OCI-LY1 (cell line): ENCODE measurements around the gene VAV3.

ENCODE experiments used
- H2AFZ ChIP-seq: fragments of 200-600 bp; sonication (generic), shearing (Covaris generic); 2 replicates; pipeline ENCODE4 v1.6.0; 2014; ENCODE audit warnings: antibody characterized with exemption, mild to moderate bottlenecking, low read length
- H3F3A ChIP-seq: fragments of 200-600 bp; sonication (generic), shearing (Covaris generic); 2 replicates; pipeline ENCODE4 v1.6.0; 2014; ENCODE audit warnings: mild to moderate bottlenecking, antibody characterized with exemption, low read length, moderate library complexity; ENCODE audit not compliant: insufficient read depth
- H3K27ac ChIP-seq: fragments of 200-600 bp; sonication (generic); 2 replicates; pipeline ENCODE4 v1.5.1; 2014; ENCODE audit warnings: low read length, mixed run types, mild to moderate bottlenecking, low read depth; ENCODE audit not compliant: poor library complexity, severe bottlenecking
- H3K27me3 ChIP-seq: fragments of 200-600 bp; sonication (generic); 2 replicates; pipeline ENCODE4 v1.6.0; 2014; ENCODE audit warnings: antibody characterized with exemption, mild to moderate bottlenecking, low read length, moderate library complexity; ENCODE audit not compliant: insufficient read depth
- H3K36me3 ChIP-seq: fragments of 200-600 bp; sonication (generic); 2 replicates; pipeline ENCODE4 v1.6.1; 2014; ENCODE audit warnings: mild to moderate bottlenecking, antibody characterized with exemption, low read length, moderate library complexity, mixed read lengths; ENCODE audit not compliant: insufficient read depth
- H3K4me1 ChIP-seq: fragments of 200-600 bp; sonication (generic); 2 replicates; pipeline ENCODE4 v1.5.1; 2014; ENCODE audit warnings: mild to moderate bottlenecking, low read length, moderate library complexity; ENCODE audit not compliant: insufficient read depth, severe bottlenecking
- H3K4me2 ChIP-seq: fragments of 200-600 bp; sonication (generic), shearing (Covaris generic); 2 replicates; pipeline ENCODE4 v1.6.1; 2014; ENCODE audit warnings: low read length
- H3K4me3 ChIP-seq: fragments of 200-600 bp; sonication (generic); 2 replicates; pipeline ENCODE4 v1.5.1; 2014; ENCODE audit warnings: low read length, low read depth, mild to moderate bottlenecking, mixed read lengths; ENCODE audit not compliant: poor library complexity, severe bottlenecking
- H3K79me2 ChIP-seq: fragments of 200-600 bp; shearing (Covaris generic); 2 replicates; pipeline ENCODE4 v1.6.1; 2016; ENCODE audit warnings: mixed run types, low read length, mixed read lengths; ENCODE audit not compliant: insufficient read depth
- H3K9ac ChIP-seq: fragments of 200-600 bp; sonication (generic), shearing (Covaris generic); 2 replicates; pipeline ENCODE4 v1.6.1; 2014; ENCODE audit warnings: mild to moderate bottlenecking, low read length, mixed read lengths
- H3K9me2 ChIP-seq: fragments of 200-600 bp; sonication (generic), shearing (Covaris generic); 2 replicates; pipeline ENCODE4 v1.6.1; 2014; ENCODE audit warnings: low read depth, mild to moderate bottlenecking, low read length, mixed read lengths
- H3K9me3 ChIP-seq: fragments of 200-600 bp; shearing (Covaris generic); 2 replicates; pipeline ENCODE4 v1.6.1; 2014; ENCODE audit warnings: low read length, mixed read lengths
- H4K20me1 ChIP-seq: fragments of 200-600 bp; sonication (generic), shearing (Covaris generic); 2 replicates; pipeline ENCODE4 v1.6.0; 2016; ENCODE audit warnings: mild to moderate bottlenecking, low read length; ENCODE audit not compliant: insufficient read depth
- EZH2 ChIP-seq: fragments of 200-600 bp; sonication (generic), shearing (Covaris generic); IDR thresholded peaks from 2 replicates; pipeline ENCODE4 v1.8.0; 2017; ENCODE audit warnings: borderline replicate concordance, mixed run types, mild to moderate bottlenecking, antibody characterized with exemption, low read length, moderate library complexity, mixed read lengths
- TF ChIP-seq, protein P1 (sequence below): fragments of 200-600 bp; sonication (generic), shearing (Covaris generic); IDR thresholded peaks from 2 replicates; pipeline ENCODE4 v1.5.1; 2017; ENCODE audit warnings: mild to moderate bottlenecking, antibody characterized with exemption, low read length, moderate library complexity, mixed read lengths

Gene VAV3

DNA sequence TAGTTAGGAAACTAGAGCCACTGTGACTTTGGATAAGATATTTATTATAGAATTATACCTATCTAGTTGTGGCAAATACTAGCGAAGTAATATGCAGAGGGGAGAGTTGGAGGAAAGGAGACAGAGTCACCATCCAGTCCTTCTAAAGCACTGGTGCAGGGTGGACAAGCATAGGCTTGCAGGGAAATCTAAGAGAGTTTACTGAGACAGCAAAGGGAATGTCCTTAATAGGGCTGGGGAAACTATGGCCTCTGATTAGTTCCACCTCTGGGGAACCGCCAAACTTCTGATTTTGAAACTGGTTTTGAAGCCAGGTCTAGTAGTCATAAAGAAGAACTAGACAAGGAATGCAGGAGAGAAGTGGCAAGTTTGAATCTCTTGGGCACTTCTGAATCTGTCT is 407.9 kb downstream of the VAV3 start:
- Histone ChIP-seq H3K27ac (no peak overlapping the region), H3K4me3 (no peak overlapping the region), H2AFZ (no peak overlapping the region), H3K9me2 (no peaks in the 10 kb centered on the region), H3K4me1 (no peaks in the 10 kb centered on the region), H3K4me2 (no peak overlapping the region), H3K79me2 (no peaks in the 10 kb centered on the region), H4K20me1 (no peaks in the 10 kb centered on the region), H3F3A (no peaks in the 10 kb centered on the region), H3K36me3 (no peaks in the 10 kb centered on the region), H3K9ac (no peak overlapping the region), H3K9me3 (no peaks in the 10 kb centered on the region), H3K27me3 (no peaks in the 10 kb centered on the region)
- TF ChIP-seq EZH2: no peak
- TF ChIP-seq, protein P1, sequence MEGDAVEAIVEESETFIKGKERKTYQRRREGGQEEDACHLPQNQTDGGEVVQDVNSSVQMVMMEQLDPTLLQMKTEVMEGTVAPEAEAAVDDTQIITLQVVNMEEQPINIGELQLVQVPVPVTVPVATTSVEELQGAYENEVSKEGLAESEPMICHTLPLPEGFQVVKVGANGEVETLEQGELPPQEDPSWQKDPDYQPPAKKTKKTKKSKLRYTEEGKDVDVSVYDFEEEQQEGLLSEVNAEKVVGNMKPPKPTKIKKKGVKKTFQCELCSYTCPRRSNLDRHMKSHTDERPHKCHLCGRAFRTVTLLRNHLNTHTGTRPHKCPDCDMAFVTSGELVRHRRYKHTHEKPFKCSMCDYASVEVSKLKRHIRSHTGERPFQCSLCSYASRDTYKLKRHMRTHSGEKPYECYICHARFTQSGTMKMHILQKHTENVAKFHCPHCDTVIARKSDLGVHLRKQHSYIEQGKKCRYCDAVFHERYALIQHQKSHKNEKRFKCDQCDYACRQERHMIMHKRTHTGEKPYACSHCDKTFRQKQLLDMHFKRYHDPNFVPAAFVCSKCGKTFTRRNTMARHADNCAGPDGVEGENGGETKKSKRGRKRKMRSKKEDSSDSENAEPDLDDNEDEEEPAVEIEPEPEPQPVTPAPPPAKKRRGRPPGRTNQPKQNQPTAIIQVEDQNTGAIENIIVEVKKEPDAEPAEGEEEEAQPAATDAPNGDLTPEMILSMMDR: no peak

DNA sequence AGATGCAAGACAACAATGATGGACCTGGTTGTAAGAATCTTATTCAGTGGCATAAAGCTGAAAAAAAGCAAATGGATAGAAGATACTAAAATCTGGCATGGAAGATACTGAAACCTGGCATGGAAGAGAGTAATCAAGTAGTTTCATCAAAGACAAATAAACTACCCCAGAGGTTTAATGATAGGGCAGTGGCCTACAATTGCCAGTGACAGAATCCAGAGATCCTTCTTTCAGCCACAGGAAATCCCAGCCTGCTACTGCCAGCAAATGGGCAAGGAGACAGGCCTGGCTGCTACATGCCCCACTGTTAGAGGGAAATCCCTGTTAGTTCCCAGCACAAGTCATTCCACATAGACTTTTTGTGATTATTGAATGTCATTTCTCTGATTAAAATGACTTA is 409.4 kb downstream of the VAV3 start:
- Histone ChIP-seq H2AFZ (no peak overlapping the region), H3K4me2 (no peak overlapping the region), H3K4me3 (no peak overlapping the region), H3K4me1 (no peaks in the 10 kb centered on the region), H3K79me2 (no peaks in the 10 kb centered on the region), H3F3A (no peaks in the 10 kb centered on the region), H3K27me3 (no peaks in the 10 kb centered on the region), H3K9me3 (no peaks in the 10 kb centered on the region), H3K27ac (no peak overlapping the region), H4K20me1 (no peaks in the 10 kb centered on the region), H3K36me3 (no peaks in the 10 kb centered on the region), H3K9me2 (no peaks in the 10 kb centered on the region), H3K9ac (no peak overlapping the region)
- TF ChIP-seq EZH2: no peak
- TF ChIP-seq, protein P1: no peak

DNA sequence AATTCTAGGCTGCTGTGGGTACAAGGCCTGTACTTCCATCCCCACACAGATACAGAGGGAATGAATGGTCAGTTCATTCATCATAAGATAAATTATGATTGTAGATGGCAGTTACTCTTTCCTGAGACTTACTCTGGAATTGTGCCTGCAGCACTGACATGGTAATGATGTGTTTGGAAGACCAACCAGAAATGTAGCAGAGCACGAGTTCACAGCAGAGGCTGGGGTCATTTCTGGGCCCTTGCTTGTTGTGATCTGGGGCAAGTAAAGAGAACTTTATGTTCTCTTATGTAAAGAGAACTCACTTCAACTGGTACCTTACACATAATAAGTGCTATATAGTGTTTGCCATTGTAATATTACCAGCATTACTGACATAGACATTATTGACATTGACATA is 412.2 kb downstream of the VAV3 start:
- Histone ChIP-seq H2AFZ (no peak overlapping the region), H3K4me1 (no peaks in the 10 kb centered on the region), H3F3A (no peaks in the 10 kb centered on the region), H3K9me2 (no peaks in the 10 kb centered on the region), H3K27me3 (no peaks in the 10 kb centered on the region), H3K9me3 (no peaks in the 10 kb centered on the region), H3K79me2 (no peaks in the 10 kb centered on the region), H3K4me3 (no peak overlapping the region), H3K9ac (no peak overlapping the region), H4K20me1 (no peaks in the 10 kb centered on the region), H3K27ac (no peak overlapping the region), H3K4me2 (no peak overlapping the region), H3K36me3 (no peaks in the 10 kb centered on the region)
- TF ChIP-seq, protein P1: no peak
- TF ChIP-seq EZH2: no peak
